ENCODE results near the gene SLC35G3. TPM values are rescaled to one million over a fixed set of nuclear protein-coding genes. Genes with fewer than 3 reads are reported as not detected.
"Not testable (repeated sequence)": the region's sequence is repeated elsewhere in the genome, so short reads cannot be mapped to it uniquely, and the experiment has no call there.

Gene SLC35G3
- total RNA-seq, 1 donor from 2014 or later, result not detected

GRCh38 chr17:35192708-35193107 is 1.5 kb downstream of the SLC35G3 start:
- intact Hi-C loops (cut with micrococcal nuclease), result no loop called here
- H3K27me3 Mint-ChIP-seq (ENCODE audit: low read depth), result peaks cover 6% of the 10 kb centered on the region
- peaks cover 17% of the 10 kb centered on the region for H3K9me3 Mint-ChIP-seq
- no peak overlapping the region for H3K27ac Mint-ChIP-seq
- DNase-seq (ENCODE audit: low spot score), result no peak
- no peak overlapping the region for H3K4me3 Mint-ChIP-seq (ENCODE audit: low read depth)
- peaks cover 16% of the 10 kb centered on the region for H3K4me1 Mint-ChIP-seq (ENCODE audit: low read depth)
- peaks cover 8% of the 10 kb centered on the region for H3K36me3 Mint-ChIP-seq (ENCODE audit: low read depth)

GRCh38 chr17:35191001-35191695 is 3.0 kb downstream of the SLC35G3 start:
- no peak for DNase-seq (ENCODE audit: low spot score)
- Mint-ChIP-seq H3K27me3 (ENCODE audit: low read depth) (peaks cover 6% of the 10 kb centered on the region), H3K9me3 (peaks cover 5% of the 10 kb centered on the region), H3K27ac (no peak overlapping the region), H3K4me3 (ENCODE audit: low read depth) (no peak overlapping the region), H3K4me1 (ENCODE audit: low read depth) (peaks cover 30% of the 10 kb centered on the region), H3K36me3 (ENCODE audit: low read depth) (peaks cover 4% of the 10 kb centered on the region)
- intact Hi-C loops (cut with micrococcal nuclease), result no loop called here

- Mint-ChIP-seq H3K4me1 (ENCODE audit: low read depth) (peaks cover 35% of the 10 kb centered on the region), H3K9me3 (peaks cover 3% of the 10 kb centered on the region), H3K36me3 (ENCODE audit: low read depth) (peaks cover 2% of the 10 kb centered on the region), H3K27ac (no peak overlapping the region), H3K27me3 (ENCODE audit: low read depth) (peaks cover 4% of the 10 kb centered on the region), H3K4me3 (ENCODE audit: low read depth) (no peak overlapping the region)
- intact Hi-C loops (cut with micrococcal nuclease), result no loop called here
- DNase-seq (ENCODE audit: low spot score), result no peak
Observed at GRCh38 chr17:35189291-35189690, 4.9 kb downstream of the SLC35G3 start.

GRCh38 chr17:35188111-35188510 is 6.1 kb downstream of the SLC35G3 start:
- Mint-ChIP-seq H3K9me3 (peaks cover 3% of the 10 kb centered on the region), H3K36me3 (ENCODE audit: low read depth) (peaks cover 2% of the 10 kb centered on the region), H3K4me1 (ENCODE audit: low read depth) (peaks cover 45% of the 10 kb centered on the region), H3K27me3 (ENCODE audit: low read depth) (peaks cover 2% of the 10 kb centered on the region), H3K4me3 (ENCODE audit: low read depth) (peak overlapping the region; percentile 33), H3K27ac (peak overlapping the region; percentile 67)
- no peak for DNase-seq (ENCODE audit: low spot score)
- intact Hi-C loops (cut with micrococcal nuclease), result loop anchor here (1.0 kb wide), 1 partner anchor 26 kb away; no protein-coding TSS in a partner anchor

- peaks cover 2% of the 10 kb centered on the region for H3K36me3 Mint-ChIP-seq (ENCODE audit: low read depth)
- peaks cover 2% of the 10 kb centered on the region for H3K27me3 Mint-ChIP-seq (ENCODE audit: low read depth)
- H3K9me3 Mint-ChIP-seq, result peaks cover 3% of the 10 kb centered on the region
- intact Hi-C loops (cut with micrococcal nuclease), result no loop called here
- no peak overlapping the region for H3K4me3 Mint-ChIP-seq (ENCODE audit: low read depth)
- peaks cover 48% of the 10 kb centered on the region for H3K4me1 Mint-ChIP-seq (ENCODE audit: low read depth)
- DNase-seq (ENCODE audit: low spot score), result no peak
- H3K27ac Mint-ChIP-seq, result no peak overlapping the region
Observed at GRCh38 chr17:35187481-35187880, 6.7 kb downstream of the SLC35G3 start.

GRCh38 chr17:35185849-35186248 is 8.3 kb downstream of the SLC35G3 start:
- H3K9me3 Mint-ChIP-seq, result peaks cover 3% of the 10 kb centered on the region
- H3K4me3 Mint-ChIP-seq (ENCODE audit: low read depth), result no peak overlapping the region
- H3K27me3 Mint-ChIP-seq (ENCODE audit: low read depth), result peaks cover 2% of the 10 kb centered on the region
- intact Hi-C loops (cut with micrococcal nuclease), result no loop called here
- peaks cover 48% of the 10 kb centered on the region for H3K4me1 Mint-ChIP-seq (ENCODE audit: low read depth)
- no peak overlapping the region for H3K27ac Mint-ChIP-seq
- H3K36me3 Mint-ChIP-seq (ENCODE audit: low read depth), result peaks cover 2% of the 10 kb centered on the region
- DNase-seq (ENCODE audit: low spot score), result no peak

GRCh38 chr17:35184274-35184673 is 9.9 kb downstream of the SLC35G3 start:
- Mint-ChIP-seq H3K27ac (peak overlapping the region; percentile 20), H3K4me1 (ENCODE audit: low read depth) (peaks cover 45% of the 10 kb centered on the region), H3K27me3 (ENCODE audit: low read depth) (no peaks in the 10 kb centered on the region), H3K36me3 (ENCODE audit: low read depth) (peaks cover 2% of the 10 kb centered on the region), H3K9me3 (no peaks in the 10 kb centered on the region), H3K4me3 (ENCODE audit: low read depth) (no peak overlapping the region)
- DNase-seq (ENCODE audit: low spot score), result no peak
- intact Hi-C loops (cut with micrococcal nuclease), result no loop called here

- Mint-ChIP-seq H3K9me3 (peaks cover 5% of the 10 kb centered on the region), H3K27ac (no peak overlapping the region), H3K4me1 (ENCODE audit: low read depth) (peaks cover 40% of the 10 kb centered on the region), H3K36me3 (ENCODE audit: low read depth) (peaks cover 8% of the 10 kb centered on the region), H3K4me3 (ENCODE audit: low read depth) (no peak overlapping the region), H3K27me3 (ENCODE audit: low read depth) (no peaks in the 10 kb centered on the region)
- no peak for DNase-seq (ENCODE audit: low spot score)
- intact Hi-C loops (cut with micrococcal nuclease), result no loop called here
Observed at GRCh38 chr17:35183332-35183731, 10.9 kb downstream of the SLC35G3 start.

- not testable (repeated sequence) for H3K9me3 Mint-ChIP-seq; H3K4me3 Mint-ChIP-seq (ENCODE audit: low read depth); H3K27ac Mint-ChIP-seq; H3K36me3 Mint-ChIP-seq (ENCODE audit: low read depth); H3K27me3 Mint-ChIP-seq (ENCODE audit: low read depth); DNase-seq (ENCODE audit: low spot score)
- H3K4me1 Mint-ChIP-seq (ENCODE audit: low read depth), result peaks cover 44% of the 10 kb centered on the region
- intact Hi-C loops (cut with micrococcal nuclease), result loop anchor here (5.0 kb wide), 1 partner anchor 63 kb away; the partner anchor contains the start of gene SLFN5
Observed at GRCh38 chr17:35179379-35179778, 14.8 kb downstream of the SLC35G3 start.

- Mint-ChIP-seq H3K9me3 (peaks cover 5% of the 10 kb centered on the region), H3K4me1 (ENCODE audit: low read depth) (peaks cover 41% of the 10 kb centered on the region), H3K27ac (no peak overlapping the region), H3K27me3 (ENCODE audit: low read depth) (no peaks in the 10 kb centered on the region), H3K4me3 (ENCODE audit: low read depth) (no peak overlapping the region), H3K36me3 (ENCODE audit: low read depth) (peaks cover 8% of the 10 kb centered on the region)
- DNase-seq (ENCODE audit: low spot score), result no peak
- intact Hi-C loops (cut with micrococcal nuclease), result loop anchor here (5.0 kb wide), 1 partner anchor 65 kb away; the partner anchor contains the start of gene SLFN5
Observed at GRCh38 chr17:35176897-35177296, 17.3 kb downstream of the SLC35G3 start.

- Mint-ChIP-seq H3K4me1 (ENCODE audit: low read depth) (peaks cover 49% of the 10 kb centered on the region), H3K9me3 (peaks cover 5% of the 10 kb centered on the region), H3K4me3 (ENCODE audit: low read depth) (no peak overlapping the region), H3K27ac (no peak overlapping the region), H3K36me3 (ENCODE audit: low read depth) (peaks cover 8% of the 10 kb centered on the region), H3K27me3 (ENCODE audit: low read depth) (no peaks in the 10 kb centered on the region)
- intact Hi-C loops (cut with micrococcal nuclease), result loop anchor here (5.0 kb wide), 1 partner anchor 66 kb away; the partner anchor contains the start of gene SLFN5
- no peak for DNase-seq (ENCODE audit: low spot score)
Observed at GRCh38 chr17:35175638-35176415, 18.4 kb downstream of the SLC35G3 start.

GRCh38 chr17:35174835-35175334 is 19.3 kb downstream of the SLC35G3 start:
- no peak overlapping the region for H3K27ac Mint-ChIP-seq
- no peaks in the 10 kb centered on the region for H3K27me3 Mint-ChIP-seq (ENCODE audit: low read depth)
- DNase-seq (ENCODE audit: low spot score), result no peak
- peaks cover 8% of the 10 kb centered on the region for H3K36me3 Mint-ChIP-seq (ENCODE audit: low read depth)
- H3K4me1 Mint-ChIP-seq (ENCODE audit: low read depth), result peaks cover 49% of the 10 kb centered on the region
- H3K4me3 Mint-ChIP-seq (ENCODE audit: low read depth), result no peak overlapping the region
- intact Hi-C loops (cut with micrococcal nuclease), result loop anchor here (5.0 kb wide), 3 partner anchors 37 to 137 kb away; partner anchors contain the start of gene SLFN5
- H3K9me3 Mint-ChIP-seq, result peaks cover 5% of the 10 kb centered on the region

- DNase-seq (ENCODE audit: low spot score); H3K36me3 Mint-ChIP-seq (ENCODE audit: low read depth); H3K4me3 Mint-ChIP-seq (ENCODE audit: low read depth); H3K27me3 Mint-ChIP-seq (ENCODE audit: low read depth); H3K9me3 Mint-ChIP-seq; H3K27ac Mint-ChIP-seq: not testable (repeated sequence)
- peaks cover 37% of the 10 kb centered on the region for H3K4me1 Mint-ChIP-seq (ENCODE audit: low read depth)
- intact Hi-C loops (cut with micrococcal nuclease), result loop anchor here (5.0 kb wide), 2 partner anchors 40 to 140 kb away; no protein-coding TSS in a partner anchor
Observed at GRCh38 chr17:35172321-35172720, 21.9 kb downstream of the SLC35G3 start.

All from activated T-helper 2 cell treated with anti-CD3 and anti-CD28 coated beads, Interferon-gamma antibody, Interleukin-2, Interleukin-4, amounts not matched to agents 10 μg/mL and 5 μg/mL and 100 μg/mL, durations not matched to agents 14 hours and 24 hours and 36 hours (primary cell).